Measurements from ENCODE around the gene PNLIPRP2.

The PNLIPRP2 gene

DNA sequence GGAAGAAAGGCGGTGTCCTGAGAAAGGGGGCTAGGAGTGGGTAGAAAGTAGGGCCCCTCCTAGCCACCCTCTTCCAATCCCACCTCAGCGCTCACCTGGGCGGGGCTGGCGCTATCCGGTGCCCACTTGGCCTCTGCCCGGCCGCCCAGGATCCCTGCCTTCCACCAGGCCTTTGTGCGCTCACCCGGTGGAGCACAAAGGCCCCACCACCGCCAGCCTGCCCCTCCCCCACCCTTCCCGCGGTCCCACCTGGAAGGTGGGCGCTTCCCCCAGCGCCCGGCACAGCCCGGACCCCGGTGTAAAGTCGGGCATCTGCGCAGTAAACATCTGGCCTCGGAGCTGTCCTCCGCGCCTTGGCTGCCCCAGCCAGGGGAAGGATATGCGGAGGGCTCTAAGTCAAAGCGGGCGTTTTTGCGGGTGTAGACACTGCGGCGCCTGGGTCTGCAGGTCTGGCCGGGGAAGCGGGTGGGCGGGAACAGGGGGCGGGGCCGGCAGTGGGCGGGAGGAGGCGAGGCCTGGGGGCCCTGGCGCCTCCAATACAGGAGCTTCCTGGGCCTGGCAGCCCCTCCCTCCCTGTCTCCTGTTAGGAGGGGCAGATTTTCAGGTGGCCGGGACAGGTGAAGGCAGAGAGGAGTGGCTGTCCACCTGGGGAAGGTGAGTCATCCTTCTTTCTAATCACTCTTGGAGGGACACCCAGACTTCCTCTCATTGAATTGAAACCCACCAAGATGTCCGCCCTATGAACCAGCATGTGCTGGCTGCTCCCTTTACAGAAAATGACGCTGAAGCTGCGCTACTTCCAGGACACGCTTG is 49.3 kb downstream of the PNLIPRP2 start:
- H3K79me2 ChIP-seq = no peaks in the 10 kb centered on the region
- H3K4me3 ChIP-seq (ENCODE audit: low read depth, low read length) = no peak overlapping the region
- H3K36me3 ChIP-seq (ENCODE audit: control insufficient read depth, insufficient read depth, low read length) = no peaks in the 10 kb centered on the region
- H3K4me2 ChIP-seq (ENCODE audit: low read length) = no peak overlapping the region
- H3K4me1 ChIP-seq = peaks cover 12% of the 10 kb centered on the region
- H3K9me3 ChIP-seq (ENCODE audit: control insufficient read depth, low read length) = no peaks in the 10 kb centered on the region
- H3K27ac ChIP-seq = no peak overlapping the region
- no peak overlapping the region for H2AFZ ChIP-seq
- H3K27me3 ChIP-seq (ENCODE audit: control insufficient read depth, insufficient read depth, low read length) = no peaks in the 10 kb centered on the region
- H3K9ac ChIP-seq = no peak overlapping the region
- TF ChIP-seq, protein P1, sequence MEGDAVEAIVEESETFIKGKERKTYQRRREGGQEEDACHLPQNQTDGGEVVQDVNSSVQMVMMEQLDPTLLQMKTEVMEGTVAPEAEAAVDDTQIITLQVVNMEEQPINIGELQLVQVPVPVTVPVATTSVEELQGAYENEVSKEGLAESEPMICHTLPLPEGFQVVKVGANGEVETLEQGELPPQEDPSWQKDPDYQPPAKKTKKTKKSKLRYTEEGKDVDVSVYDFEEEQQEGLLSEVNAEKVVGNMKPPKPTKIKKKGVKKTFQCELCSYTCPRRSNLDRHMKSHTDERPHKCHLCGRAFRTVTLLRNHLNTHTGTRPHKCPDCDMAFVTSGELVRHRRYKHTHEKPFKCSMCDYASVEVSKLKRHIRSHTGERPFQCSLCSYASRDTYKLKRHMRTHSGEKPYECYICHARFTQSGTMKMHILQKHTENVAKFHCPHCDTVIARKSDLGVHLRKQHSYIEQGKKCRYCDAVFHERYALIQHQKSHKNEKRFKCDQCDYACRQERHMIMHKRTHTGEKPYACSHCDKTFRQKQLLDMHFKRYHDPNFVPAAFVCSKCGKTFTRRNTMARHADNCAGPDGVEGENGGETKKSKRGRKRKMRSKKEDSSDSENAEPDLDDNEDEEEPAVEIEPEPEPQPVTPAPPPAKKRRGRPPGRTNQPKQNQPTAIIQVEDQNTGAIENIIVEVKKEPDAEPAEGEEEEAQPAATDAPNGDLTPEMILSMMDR (IDR thresholded peaks at IDR 0.05) = no peak

DNA sequence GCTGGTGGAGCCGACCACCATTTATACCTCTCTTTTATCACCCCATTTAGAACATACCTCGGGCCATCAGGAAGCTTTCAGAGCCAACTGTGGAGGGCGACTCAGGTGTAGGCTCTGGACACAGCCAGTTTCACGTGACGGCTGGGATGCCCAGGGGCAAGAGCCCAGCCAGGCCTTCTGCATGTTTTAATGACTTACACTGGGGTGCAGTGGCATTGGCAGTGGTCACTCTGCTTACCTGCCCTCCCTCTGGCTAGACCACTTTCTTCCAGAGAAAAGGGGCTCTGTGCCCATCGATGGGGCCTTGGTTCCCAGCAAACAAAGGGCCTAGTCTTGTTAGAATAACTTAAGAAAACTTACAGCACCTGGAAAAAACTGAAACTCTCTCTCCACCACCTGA is 50.0 kb downstream of the PNLIPRP2 start:
- TF ChIP-seq, protein P1 (IDR thresholded peaks at IDR 0.05) = no peak
- Histone ChIP-seq H3K4me1 (peaks cover 12% of the 10 kb centered on the region), H3K27me3 (ENCODE audit: control insufficient read depth, insufficient read depth, low read length) (no peaks in the 10 kb centered on the region), H3K4me2 (ENCODE audit: low read length) (no peak overlapping the region), H3K9me3 (ENCODE audit: control insufficient read depth, low read length) (no peaks in the 10 kb centered on the region), H3K79me2 (no peaks in the 10 kb centered on the region), H3K4me3 (ENCODE audit: low read depth, low read length) (no peak overlapping the region), H2AFZ (no peak overlapping the region), H3K36me3 (ENCODE audit: control insufficient read depth, insufficient read depth, low read length) (no peaks in the 10 kb centered on the region), H3K9ac (no peak overlapping the region), H3K27ac (no peak overlapping the region)

DNA sequence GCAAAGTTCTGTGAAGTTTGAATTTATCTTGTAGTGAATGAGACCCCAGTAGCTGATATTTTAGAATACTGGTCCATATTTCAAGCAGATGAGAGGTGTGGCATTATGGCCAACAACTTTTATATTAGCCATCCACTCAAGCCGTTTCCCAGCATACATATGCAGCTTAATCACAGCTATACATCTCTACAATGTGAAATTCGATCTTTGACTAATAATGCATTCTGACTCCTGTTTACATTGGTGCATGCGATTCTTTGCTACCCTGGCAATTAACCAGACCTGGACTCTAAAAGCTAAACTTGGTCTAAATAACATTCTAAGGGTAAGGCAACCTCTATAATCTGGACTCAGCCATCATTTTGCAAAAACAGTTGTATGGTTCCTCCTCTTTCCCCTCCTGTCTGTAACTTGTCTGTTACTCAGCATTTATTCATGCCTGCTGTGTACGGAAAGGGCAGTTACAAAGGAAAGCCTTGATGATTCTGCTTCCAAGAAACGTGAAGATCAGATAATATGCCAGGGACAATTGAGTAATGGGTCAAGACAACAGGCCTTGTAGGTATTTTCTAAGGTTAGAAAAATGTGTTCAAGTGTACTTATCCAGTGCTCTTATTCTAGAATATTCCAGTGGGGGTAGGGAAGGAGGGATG is 50.6 kb downstream of the PNLIPRP2 start:
- no peaks in the 10 kb centered on the region for H3K79me2 ChIP-seq
- H3K9me3 ChIP-seq (ENCODE audit: control insufficient read depth, low read length) = no peaks in the 10 kb centered on the region
- no peak overlapping the region for H3K27ac ChIP-seq
- no peak overlapping the region for H2AFZ ChIP-seq
- H3K27me3 ChIP-seq (ENCODE audit: control insufficient read depth, insufficient read depth, low read length) = no peaks in the 10 kb centered on the region
- H3K4me1 ChIP-seq = peaks cover 12% of the 10 kb centered on the region
- TF ChIP-seq, protein P1 (IDR thresholded peaks at IDR 0.05) = no peak
- no peak overlapping the region for H3K4me2 ChIP-seq (ENCODE audit: low read length)
- no peaks in the 10 kb centered on the region for H3K36me3 ChIP-seq (ENCODE audit: control insufficient read depth, insufficient read depth, low read length)
- H3K9ac ChIP-seq = no peak overlapping the region
- H3K4me3 ChIP-seq (ENCODE audit: low read depth, low read length) = no peak overlapping the region

DNA sequence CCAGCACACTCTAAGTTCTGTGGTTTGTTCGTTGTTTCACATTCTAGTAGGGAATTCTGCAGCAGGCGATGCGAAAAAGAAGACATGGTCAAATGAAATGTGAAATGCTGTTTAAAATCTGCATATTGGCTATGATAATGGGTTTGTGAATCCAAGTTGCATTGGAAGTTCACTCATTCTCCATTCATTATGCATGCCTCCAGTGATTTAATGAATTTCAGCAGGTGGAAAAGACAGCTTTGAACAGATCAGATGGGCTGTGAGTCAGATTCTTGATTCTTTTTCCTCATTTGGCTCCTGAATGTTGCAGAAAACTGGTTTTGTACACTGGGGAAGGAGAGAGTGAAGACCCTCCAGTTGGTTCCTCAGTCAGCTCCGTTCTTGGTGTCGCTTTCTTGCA is 52.1 kb downstream of the PNLIPRP2 start:
- no peak overlapping the region for H3K4me2 ChIP-seq (ENCODE audit: low read length)
- H3K9me3 ChIP-seq (ENCODE audit: control insufficient read depth, low read length) = no peaks in the 10 kb centered on the region
- TF ChIP-seq, protein P1 (IDR thresholded peaks at IDR 0.05) = no peak
- no peak overlapping the region for H3K9ac ChIP-seq
- no peaks in the 10 kb centered on the region for H3K79me2 ChIP-seq
- H3K4me1 ChIP-seq = peaks cover 12% of the 10 kb centered on the region
- no peak overlapping the region for H3K4me3 ChIP-seq (ENCODE audit: low read depth, low read length)
- no peaks in the 10 kb centered on the region for H3K27me3 ChIP-seq (ENCODE audit: control insufficient read depth, insufficient read depth, low read length)
- no peak overlapping the region for H3K27ac ChIP-seq
- H2AFZ ChIP-seq = no peak overlapping the region
- no peaks in the 10 kb centered on the region for H3K36me3 ChIP-seq (ENCODE audit: control insufficient read depth, insufficient read depth, low read length)

Data from parathyroid adenoma (tissue), 2 donors.